Measurements from ENCODE around the gene CFAP97D1.

Gene CFAP97D1

GRCh38 chr17:43750153-43750552, 30.1 kb upstream of the CFAP97D1 start (continued):
- TF ChIP-seq ZNF518A (tag by site-specific recombination; conservative IDR thresholded peaks at IDR 0.05; ENCODE audit: low read depth), result no peak
- no peak for TF ChIP-seq ZNF146 (tag by site-specific recombination; IDR thresholded peaks at IDR 0.05)
- TF ChIP-seq SP7 (tag by site-specific recombination; IDR thresholded peaks at IDR 0.05), result no peak
- no peak for TF ChIP-seq ZBTB48 (tag by site-specific recombination; IDR thresholded peaks at IDR 0.05)
- no peak for TF ChIP-seq ZNF654 (tag by site-specific recombination; IDR thresholded peaks at IDR 0.05; ENCODE audit: low read depth)
- TF ChIP-seq KLF17 (tag by site-specific recombination; IDR thresholded peaks at IDR 0.05), result no peak

- ChIA-PET POLR2A (interaction anchor here (0.5 kb wide), 1 partner anchor 555 kb away, joined by 4 read pairs; the partner anchor contains the start of gene RUNDC3A), CTCF (interaction anchor here (0.5 to 4.7 kb wide), 10 partner anchors 7 to 469 kb away, joined by 3 to 37 read pairs (median 4); partner anchors contain the start of gene SOST)
- 0 out of 2 replicates have a peak, but pooled peaks have one; percentile 13 for TF ChIP-seq SP7 (tag by site-specific recombination; IDR thresholded peaks at IDR 0.05)
- peak; percentile 78 for TF ChIP-seq ATF2 (tag by site-specific recombination; IDR thresholded peaks at IDR 0.05; ENCODE audit: low read depth)
- TF ChIP-seq ZNF704 (tag by site-specific recombination; IDR thresholded peaks at IDR 0.05), result no peak
- TF ChIP-seq ZNF629 (tag by site-specific recombination; IDR thresholded peaks at IDR 0.05), result peak; percentile 68
- no peak overlapping the region for H3K27ac ChIP-seq (ENCODE audit: extremely low read depth, low read depth, low read length)
- no peaks in the 10 kb centered on the region for H3K9me3 ChIP-seq (ENCODE audit: control insufficient read depth, insufficient read depth, low read depth, low read length)
- no peaks in the 10 kb centered on the region for H3K36me3 ChIP-seq (ENCODE audit: control insufficient read depth in 2 of 2, insufficient read depth in 1 of 2, low read length in 2 of 2)
- no peak overlapping the region for H3K4me3 ChIP-seq (ENCODE audit: low read depth, low read length)
- H3K4me1 ChIP-seq (ENCODE audit: control insufficient read depth, insufficient read depth, low read length), result peaks cover 3% of the 10 kb centered on the region; the same call in 1 of the 2 replicates
Observed at GRCh38 chr17:43753493-43754129, 26.6 kb upstream of the CFAP97D1 start.

- H3K27ac ChIP-seq (ENCODE audit: extremely low read depth, low read depth, low read length), result no peak overlapping the region
- CTCF ChIA-PET, result interaction anchor here (0.6 to 1.1 kb wide), 2 partner anchors 13 to 17 kb away, joined by 3 to 4 read pairs; no protein-coding TSS in a partner anchor
- H3K4me3 ChIP-seq (ENCODE audit: low read depth, low read length), result no peak overlapping the region
- H3K4me1 ChIP-seq (ENCODE audit: control insufficient read depth, insufficient read depth, low read length), result peaks cover 5% of the 10 kb centered on the region; the same call in 1 of the 2 replicates
- no peaks in the 10 kb centered on the region for H3K36me3 ChIP-seq (ENCODE audit: control insufficient read depth in 2 of 2, insufficient read depth in 1 of 2, low read length in 2 of 2)
- POLR2A ChIA-PET, result no interaction called here
- no peaks in the 10 kb centered on the region for H3K9me3 ChIP-seq (ENCODE audit: control insufficient read depth, insufficient read depth, low read depth, low read length)
- TF ChIP-seq EGR2 (tag by site-specific recombination; IDR thresholded peaks at IDR 0.05; ENCODE audit: low read depth) (no peak), ZFHX2 (tag by site-specific recombination; conservative IDR thresholded peaks at IDR 0.05) (peak; percentile 22)
Observed at GRCh38 chr17:43754947-43755346, 25.3 kb upstream of the CFAP97D1 start.

All from HEK293 (cell line).